Muscle of back (tissue), 11 donors: ENCODE results near the gene CUEDC2. TPM values are rescaled to one million over a fixed set of nuclear protein-coding genes. Genes with fewer than 3 reads are reported as not detected.

Source experiments
- DNase-seq, 3 donors: peaks; one replicate each; pipeline versions ENCODE4 v3.0.0 to v3.0.0-alpha.2; 2013
- polyA plus RNA-seq, 10 donors: library from polyadenylated mRNA; unstranded; fragments of 120-200 nt; gene quantifications; one replicate each; pipeline ENCODE4 v1.2.1, GENCODE V29; 2013; ENCODE audit not compliant: insufficient read length in 10 of 10

CUEDC2 gene
- polyA plus RNA-seq, 10 donors, result 45.7 to 63.9 (median 52.8) TPM

DNA sequence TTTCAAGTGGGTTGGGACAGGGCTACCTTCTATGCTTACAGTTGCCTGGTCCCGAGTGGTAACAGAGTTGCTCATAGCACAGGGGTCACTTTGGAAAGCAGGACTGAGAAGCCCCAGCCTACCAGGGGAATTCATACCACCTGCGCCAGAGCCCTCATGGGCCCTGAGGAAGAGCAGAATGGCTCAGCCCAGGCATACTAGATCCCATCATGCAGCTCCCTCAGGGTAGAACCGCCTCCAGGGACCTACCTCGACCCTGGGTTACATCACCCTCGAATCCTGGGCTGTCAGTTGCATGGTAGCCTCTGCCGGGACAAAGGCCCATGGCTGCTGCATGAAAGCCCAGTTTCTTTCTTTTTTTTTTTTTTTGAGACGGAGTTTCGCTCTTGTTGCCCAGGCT lies 2.9 kb downstream of the CUEDC2 start:
- no peak for DNase-seq

- no peak for DNase-seq
These were observed 5.5 kb downstream of the CUEDC2 start for GRCh38 chr10:102426803-102427287.

DNA sequence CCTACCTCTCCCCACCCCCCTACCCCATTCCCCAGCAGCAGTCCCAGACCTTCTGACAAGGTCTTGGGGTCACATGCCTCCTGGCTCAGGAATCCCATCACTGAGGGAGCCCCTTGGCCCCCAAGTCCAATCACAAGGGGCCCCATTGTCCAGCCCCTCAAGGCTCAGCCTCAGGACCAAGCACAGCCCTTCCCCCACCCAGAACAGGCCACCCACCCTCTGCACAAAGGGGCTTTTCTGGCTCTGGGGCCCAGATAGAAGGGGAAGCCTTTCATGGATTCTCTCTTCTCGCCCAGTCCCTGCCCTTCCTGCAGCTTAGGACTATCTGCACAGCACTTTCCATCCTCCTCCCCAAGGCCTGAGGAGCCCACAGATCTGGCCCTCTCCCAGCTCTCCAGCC lies 6.9 kb downstream of the CUEDC2 start:
- no peak for DNase-seq

GRCh38 chr10:102424916-102425315 lies 7.5 kb downstream of the CUEDC2 start:
- DNase-seq, result no peak

DNA sequence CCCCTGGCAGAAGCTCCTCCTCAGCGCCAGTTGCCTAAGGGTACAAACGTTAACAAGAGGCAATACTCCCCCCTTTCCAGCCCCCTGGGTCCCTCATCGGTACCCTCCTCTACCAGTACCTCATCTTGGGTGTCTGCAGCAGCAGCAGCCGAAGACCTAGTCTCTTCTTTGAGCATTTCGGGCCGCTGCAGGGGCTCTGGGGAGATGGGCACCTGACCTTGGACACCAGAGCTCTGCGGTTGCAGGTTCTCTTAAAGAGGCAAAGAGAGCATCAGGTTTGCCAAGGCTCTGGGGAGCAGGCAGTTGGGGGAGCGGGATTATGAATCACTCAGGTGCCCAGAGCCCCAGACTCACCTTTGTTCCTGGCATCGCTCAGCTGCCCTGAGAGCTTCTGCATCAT lies 8.2 kb downstream of the CUEDC2 start:
- no peak for DNase-seq

DNA sequence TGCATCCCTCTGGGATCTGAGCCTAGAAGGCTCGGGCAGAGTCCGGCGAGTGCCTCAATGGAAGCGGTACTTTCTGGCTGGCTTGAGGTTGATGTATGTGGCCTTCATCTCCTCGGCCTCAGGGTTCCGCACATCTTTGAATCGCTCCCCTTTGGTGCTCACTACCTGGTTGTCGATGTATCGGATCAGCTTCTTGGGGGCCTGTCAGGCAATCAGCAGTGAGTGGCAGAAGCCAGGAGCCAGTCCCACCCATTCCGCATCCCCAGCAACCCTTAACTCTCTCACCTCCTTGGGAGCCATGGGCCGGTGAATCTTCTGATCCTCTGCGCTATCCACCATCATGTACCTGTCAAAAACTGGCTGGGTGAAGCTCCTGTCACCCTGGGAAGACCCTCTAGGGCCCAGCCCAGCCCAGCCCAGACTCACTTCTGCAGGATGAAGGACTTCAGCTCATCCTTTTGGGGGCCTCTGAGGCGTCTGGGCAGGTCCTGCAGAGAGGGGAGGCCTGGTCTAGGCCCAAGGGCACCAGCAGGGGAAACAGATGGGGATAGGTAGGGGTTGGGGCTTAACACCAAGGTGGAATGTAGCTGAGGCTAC lies 8.9 kb downstream of the CUEDC2 start:
- no peak for DNase-seq

GRCh38 chr10:102422545-102423129 lies 9.7 kb downstream of the CUEDC2 start:
- DNase-seq, result peak; percentile 37 to 84 (median 71)

DNA sequence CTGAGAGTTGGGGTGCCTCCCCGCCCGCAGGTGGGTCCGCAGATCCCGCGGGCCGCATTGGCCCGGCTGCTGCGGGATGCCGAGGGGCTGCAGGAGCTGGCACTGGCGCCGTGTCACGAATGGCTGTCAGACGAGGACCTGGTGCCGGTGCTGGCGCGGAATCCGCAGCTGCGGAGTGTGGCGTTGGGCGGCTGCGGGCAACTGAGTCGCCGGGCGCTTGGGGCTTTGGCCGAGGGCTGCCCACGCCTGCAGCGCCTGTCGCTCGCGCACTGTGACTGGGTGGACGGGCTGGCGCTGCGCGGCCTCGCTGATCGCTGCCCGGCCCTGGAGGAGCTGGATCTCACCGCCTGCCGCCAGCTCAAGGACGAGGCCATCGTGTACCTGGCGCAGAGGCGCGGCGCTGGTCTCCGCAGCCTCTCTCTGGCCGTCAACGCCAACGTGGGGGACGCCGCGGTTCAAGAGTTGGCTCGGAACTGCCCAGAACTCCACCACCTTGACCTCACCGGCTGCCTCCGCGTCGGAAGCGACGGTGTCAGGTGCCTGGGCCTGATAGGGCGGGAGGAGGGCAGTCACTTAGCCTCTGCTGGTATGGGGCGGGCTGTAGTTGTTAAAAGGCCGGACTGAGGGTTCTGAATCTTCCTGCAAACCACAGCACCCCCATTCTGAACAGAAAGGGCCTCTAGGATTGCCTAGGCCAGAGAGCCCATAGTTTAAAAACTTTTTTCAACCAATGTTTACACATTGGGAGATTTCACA lies 10.4 kb downstream of the CUEDC2 start:
- DNase-seq, result peak in 1 of 3 donors; percentile 37

GRCh38 chr10:102421507-102421756 lies 10.9 kb downstream of the CUEDC2 start:
- no peak for DNase-seq

DNA sequence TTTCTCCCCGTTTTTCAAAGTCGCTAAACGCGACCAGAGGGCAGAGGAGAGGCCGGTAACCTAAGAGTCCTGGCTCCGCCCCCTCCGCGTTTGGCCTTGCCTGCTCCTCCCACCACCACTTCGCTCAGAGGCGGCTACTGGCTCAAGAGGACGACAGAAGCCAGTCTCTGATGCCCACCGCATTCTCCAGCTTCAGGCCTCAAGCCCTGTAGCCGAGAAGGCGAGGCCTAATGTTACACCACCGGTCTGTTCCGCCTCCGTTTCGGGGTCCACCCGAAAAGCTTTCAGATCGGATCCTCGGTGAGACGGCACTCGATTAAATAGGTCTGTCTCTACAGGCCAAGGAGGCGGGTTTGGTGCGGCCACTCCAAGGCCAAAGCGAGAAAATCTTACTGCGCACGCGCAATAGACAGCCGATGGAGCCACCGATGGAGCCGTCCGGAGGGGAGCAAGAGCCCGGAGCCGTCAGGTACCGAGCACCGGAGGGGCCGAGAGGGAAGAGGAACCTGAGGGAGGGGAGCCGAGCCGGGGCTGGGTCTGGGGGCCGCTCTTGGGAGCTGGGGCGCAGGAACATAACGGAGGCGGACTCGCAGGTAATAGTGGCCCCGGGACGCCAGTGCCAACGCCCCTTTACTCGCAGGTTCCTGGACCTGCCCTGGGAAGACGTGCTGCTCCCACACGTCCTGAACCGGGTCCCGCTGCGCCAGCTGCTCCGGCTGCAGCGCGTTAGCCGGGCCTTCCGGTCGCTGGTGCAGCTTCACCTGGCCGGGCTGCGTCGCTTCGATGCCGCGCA lies 11.5 kb downstream of the CUEDC2 start, which contains the start of gene FBXL15:
Gene FBXL15 (plus strand): TSS at position 123 of the 793 bp plus-strand sequence. CDS start 294 bp downstream, at position 417.
- DNase-seq, result peak; percentile 97 to 99 (median 98)

DNA sequence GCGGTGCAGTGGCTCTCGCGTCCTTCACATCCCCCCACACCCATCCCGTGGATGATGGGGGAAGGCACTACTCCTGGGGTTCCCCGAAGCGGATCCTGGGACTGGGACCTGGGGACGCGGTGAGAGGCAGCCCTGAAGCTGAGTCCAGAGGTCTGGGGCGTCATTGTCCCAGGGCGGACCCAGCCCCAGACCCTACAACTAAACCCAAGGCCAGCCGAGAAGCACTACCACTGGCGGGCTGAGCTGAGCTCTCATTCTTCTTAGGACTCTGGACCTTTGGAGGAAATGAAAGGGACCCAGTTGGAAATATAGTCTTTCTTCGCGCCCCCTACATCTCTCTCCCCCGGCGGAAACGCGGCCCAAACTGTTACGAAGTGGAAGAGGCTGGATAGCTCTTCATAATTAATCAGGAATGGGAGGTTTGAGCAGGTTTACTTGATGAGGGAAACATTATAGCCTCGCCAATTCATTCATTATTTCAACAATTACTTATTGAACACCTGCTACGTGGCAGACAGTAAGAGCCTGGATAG lies 12.1 kb downstream of the CUEDC2 start:
- no peak for DNase-seq

DNA sequence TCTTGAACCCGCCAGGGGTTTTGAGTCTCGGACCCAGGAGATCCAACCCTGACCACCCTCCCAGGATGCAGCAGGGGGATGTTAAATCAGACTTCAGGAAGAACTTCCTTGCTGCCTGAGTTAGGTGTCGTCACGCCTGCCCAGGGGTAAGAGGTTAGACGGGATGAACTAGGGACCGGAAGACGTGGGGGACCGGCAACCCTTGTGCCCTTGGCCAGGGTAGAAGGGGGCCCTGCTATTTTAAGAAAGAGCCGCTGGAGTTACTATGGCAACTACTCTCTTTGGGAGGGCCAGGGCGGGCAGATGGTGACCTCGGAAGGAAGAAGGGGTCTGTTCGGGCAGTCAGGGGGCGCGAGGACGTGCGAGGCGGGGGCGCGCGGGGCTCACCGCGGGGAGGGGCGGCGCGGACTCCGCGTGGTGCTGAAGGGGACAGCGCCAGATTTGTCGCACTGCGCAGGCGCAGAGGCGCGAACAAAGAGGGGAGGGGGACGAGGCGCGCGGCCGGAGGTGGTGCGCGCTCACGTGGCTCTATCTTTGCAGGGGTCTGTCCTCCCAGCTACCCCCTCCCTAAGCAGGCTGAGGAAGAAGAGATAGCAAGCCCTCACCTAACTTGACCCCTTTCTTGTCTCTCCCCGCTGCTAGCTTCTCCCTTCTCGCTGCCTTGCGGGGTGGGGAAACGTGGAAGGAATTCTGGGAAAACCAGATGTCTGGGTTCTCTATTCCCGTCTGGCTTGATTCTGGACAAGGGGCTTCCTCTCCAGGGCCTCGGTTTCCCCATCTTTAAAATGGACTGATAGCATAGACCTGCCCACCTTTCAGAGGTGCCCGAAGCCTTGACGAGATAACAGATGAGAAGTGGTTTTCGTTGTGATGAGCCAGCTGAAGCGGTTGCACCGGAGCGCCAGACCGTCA lies 12.8 kb downstream of the CUEDC2 start:
- DNase-seq, result peak in 2 of 3 donors; percentile 74 to 77

DNA sequence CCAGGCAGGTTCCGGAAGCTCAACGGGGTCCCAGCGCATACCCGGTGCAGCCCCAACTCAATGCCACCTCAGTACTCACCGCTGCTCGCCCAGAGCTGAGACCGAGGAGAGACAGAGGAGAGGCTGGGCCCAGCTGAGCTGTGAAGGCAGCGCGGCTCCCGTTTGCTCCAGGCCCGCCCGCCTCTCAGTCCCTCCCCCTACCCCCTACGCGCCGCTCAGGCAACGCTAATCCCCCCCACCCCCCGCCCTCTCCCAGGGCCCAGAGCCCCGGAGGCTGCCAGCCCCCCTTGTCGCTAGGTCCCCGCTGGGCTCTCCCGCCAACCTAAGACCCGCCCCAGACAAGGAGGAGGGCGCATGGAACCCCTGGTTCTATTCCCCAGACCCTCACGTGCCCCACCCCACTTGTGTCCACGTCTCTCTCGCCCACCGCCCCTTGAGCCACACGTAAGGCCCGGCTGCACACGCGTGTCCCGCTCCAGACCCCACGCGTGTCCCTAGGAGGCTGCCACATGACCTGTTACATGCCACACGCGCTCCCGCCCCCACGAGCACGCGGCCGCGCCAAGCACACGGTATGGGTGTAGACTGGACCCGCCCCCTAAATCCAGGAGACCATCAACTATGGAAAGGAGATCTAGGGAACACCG lies 13.6 kb downstream of the CUEDC2 start, which contains the start of gene PSD:
Gene PSD (minus strand): TSS at position 164 of the 647 bp plus-strand sequence. CDS start 1,747 bp downstream, outside the sequence.
- DNase-seq, result no peak

DNA sequence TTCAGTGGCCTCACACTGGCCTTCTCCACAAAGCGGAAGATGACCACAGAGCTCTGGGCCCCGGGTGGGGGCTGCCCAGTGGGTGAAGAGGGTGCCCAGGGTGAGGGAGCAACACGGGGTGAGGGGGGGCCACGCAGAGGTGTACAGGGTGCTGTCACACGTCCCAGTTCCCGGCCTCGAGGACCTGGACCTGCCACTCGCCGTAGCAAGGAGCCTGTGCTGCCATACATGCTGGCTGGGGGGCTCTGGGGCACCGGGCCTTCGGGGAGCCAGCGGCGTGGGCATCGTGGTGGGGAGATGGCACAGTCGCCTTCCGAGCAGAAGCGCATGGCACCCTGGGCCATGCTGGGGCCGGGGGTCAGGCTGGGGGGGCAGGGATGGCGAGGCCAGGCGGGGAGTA lies 15.7 kb downstream of the CUEDC2 start:
- no peak for DNase-seq

- no peak for DNase-seq
These were observed 16.1 kb downstream of the CUEDC2 start for GRCh38 chr10:102416283-102416682.

DNA sequence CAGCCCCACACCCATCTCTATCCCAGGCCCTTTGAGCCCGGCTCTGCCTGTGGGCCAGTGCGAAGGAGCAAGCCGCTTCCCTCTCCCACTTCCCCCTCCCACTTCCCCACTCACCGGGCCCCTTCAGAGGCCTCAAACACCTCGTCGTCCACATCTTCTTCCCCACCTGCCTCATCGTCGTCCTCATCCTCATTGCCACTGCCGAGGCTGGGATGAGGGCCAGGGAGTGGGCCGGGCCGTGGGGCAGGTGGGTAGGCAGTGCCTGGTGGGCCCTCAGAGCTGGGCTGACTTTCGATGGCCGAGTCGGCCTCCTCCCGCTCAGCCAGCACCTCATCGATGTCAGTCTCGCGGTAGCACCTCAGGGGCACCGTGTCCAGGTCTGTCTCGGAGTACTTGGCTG lies 17.6 kb downstream of the CUEDC2 start:
- DNase-seq, result no peak

DNA sequence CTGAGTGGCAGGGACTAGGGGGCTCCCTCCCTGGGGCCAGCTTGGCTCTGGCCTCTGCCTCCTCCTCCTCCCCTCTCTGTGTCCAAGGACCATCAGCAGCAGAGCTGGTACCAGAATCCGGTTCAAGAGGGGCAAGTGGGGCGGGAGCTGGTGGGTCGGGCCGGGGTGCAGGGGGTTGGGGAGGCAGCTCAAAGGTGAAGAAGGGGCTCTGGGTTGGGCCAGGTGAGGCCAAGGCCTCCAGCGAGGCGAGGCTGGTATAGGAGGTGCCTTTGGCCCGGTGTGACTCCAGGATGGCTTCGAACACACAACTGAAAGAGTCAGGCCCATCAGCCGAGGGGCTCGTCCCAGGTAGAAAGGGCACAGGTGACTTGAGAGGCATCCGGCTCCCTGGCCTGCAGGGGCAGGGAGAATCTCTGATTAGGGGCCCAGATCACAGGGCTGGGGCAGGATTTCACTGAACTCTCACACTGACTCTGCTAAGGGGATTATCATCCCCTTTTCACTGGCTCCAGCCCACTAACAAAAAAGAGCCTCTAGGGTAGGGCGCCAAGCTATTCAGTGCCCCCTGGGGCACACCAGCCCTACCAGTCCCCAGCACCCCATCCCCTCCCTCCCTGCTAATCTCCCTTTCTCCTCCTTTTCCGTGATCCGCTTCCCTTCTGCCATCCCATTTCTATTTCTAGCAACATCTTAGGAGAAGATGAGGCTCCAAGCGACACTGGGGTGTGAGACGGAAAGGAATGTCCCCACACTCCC lies 18.4 kb downstream of the CUEDC2 start:
- DNase-seq, result no peak

DNA sequence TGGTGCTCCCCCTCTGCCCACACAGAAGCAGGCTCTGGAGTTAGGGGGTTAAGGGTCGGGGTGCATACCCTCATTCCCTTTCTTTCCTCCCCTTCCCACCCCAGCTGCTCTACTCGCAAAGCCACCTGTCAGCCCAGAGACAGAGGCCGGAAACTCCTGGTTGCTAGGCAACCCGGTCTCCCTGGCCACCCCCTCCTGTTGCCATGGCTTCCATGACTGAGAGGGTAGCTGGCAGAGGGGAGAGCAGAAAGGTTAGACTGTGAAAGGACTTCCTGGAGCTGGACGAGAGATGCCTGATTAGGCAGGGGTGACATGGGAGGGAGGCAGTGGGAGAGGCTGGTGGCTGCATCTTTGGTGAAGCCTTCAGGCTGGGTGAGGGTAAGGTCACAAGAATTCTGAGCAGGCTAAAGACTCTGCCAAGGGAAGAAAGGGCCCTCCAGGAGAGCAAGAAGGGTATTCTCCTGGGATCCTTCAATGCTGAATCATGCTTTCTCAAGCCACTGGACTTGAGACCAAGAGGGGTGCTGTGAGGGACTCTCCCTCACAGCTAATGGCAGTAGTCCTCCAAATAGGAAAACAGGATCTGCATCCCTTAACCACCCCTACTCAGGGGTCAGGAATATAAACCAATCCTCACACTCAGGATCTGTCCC lies 19.2 kb downstream of the CUEDC2 start:
- DNase-seq, result no peak

DNA sequence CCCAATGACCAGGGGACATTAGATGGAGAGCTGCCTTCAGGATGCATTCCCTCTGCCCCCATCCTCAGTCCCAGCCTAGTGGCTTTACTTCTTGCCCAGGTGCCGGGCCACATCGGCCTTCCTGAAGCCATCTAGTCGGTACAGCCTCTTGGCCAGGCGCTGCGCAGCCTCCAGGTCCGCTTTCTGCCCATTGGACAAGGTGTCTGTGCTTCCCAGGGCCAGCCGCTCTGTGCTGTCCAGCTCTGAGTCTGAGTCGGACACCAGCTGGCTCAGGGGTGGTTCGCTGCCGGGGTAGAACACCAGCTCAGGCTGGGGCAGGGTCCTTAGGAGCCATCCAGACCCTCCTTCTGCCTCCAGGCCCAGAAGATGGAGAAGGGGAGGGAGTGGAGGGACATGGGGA lies 20.1 kb downstream of the CUEDC2 start:
- no peak for DNase-seq
